Type B pancreatic cell (in vitro differentiated cells): ENCODE data around the gene SPRY1. TPM values are rescaled to one million over a fixed set of nuclear protein-coding genes. Genes with fewer than 3 reads are reported as not detected.
A peak's percentile ranks its signal among the peaks of the same experiment; 100 is the strongest.

Source experiments
- DNase-seq: peaks from one replicate; pipeline ENCODE4 v3.0.0; 2021; ENCODE audit warnings: mixed read lengths; ENCODE audit not compliant: unreplicated experiment; ENCODE audit errors: extremely low spot score
- H3K27ac Mint-ChIP-seq: 2 replicates; pipeline ENCODE4 v1.8.0; 2021; ENCODE audit warnings: mild to moderate bottlenecking, mixed read lengths
- H3K27me3 Mint-ChIP-seq: 2 replicates; pipeline ENCODE4 v1.8.0; 2021; ENCODE audit warnings: mixed read lengths
- H3K36me3 Mint-ChIP-seq: 2 replicates; pipeline ENCODE4 v1.8.0; 2021; ENCODE audit warnings: mixed read lengths
- H3K4me1 Mint-ChIP-seq: one replicate; pipeline ENCODE4 v1.8.0; 2021; ENCODE audit warnings: mixed read lengths; ENCODE audit not compliant: unreplicated experiment
- H3K4me3 Mint-ChIP-seq: 2 replicates; pipeline ENCODE4 v1.8.0; 2021; ENCODE audit warnings: mild to moderate bottlenecking, mixed read lengths
- H3K9me3 Mint-ChIP-seq: 2 replicates; pipeline ENCODE4 v1.8.0; 2021; ENCODE audit warnings: mixed read lengths
- total RNA-seq: library from RNA; stranded (reverse); gene quantifications from 2 replicates; pipeline ENCODE4 v1.2.1, GENCODE V29; 2021; ENCODE audit warnings: low replicate concordance
- TF ChIP-seq, protein P1 (sequence below): fragments of 200-600 bp; sonication (generic); conservative IDR thresholded peaks from 2 replicates; pipeline ENCODE4 v1.5.0; 2021; ENCODE audit warnings: antibody characterized with exemption, mild to moderate bottlenecking

SPRY1 gene
- total RNA-seq, 1 donor from 2014 or later, result 61.3 TPM

DNA sequence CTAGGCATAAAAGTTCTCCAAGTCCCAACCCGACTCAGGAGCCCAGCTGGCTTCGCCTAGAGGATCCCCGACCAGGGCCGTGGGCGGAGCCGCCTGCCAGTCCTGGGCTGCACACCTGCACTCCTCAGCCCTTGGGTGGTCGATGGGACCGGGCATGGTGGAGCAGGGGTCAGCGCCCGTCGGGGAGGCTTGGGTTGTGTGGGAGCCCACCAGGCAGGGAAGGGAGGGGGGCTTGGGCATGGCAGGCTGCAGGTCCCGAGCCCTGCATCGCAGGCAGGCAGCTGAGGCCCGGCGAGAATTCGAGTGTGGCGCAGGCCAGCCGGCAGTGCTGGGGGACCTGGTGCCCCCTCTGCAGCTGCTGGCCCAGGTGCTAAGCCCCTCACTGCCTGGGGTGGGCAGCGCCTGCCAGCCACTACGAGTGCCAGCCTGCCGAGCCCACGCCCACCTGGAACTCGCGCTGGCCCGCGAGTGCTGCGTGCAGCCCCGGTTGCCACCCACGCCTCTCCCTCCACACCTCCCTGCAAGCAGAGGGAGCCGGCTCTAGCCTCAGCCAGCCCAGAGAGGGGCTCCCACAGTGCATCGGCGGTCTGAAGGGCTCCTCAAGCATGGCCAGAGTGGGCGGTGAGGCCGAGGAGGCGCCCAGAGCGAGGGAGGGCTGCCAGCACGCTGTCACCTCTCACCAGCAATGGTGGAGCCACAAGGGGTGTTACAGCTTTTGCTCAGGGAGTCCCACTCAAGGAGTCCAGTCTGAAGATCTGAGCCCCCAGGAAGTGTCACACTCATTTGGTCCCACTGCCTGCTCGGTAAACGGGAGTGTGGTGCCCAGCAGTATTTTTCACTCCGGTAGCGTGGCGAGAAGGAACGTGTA lies 38.9 kb downstream of the SPRY1 start:
- H3K4me1 Mint-ChIP-seq, result no peaks in the 10 kb centered on the region
- no peak for DNase-seq
- peaks cover 4% of the 10 kb centered on the region for H3K36me3 Mint-ChIP-seq
- H3K27me3 Mint-ChIP-seq, result no peaks in the 10 kb centered on the region
- H3K27ac Mint-ChIP-seq, result no peak overlapping the region
- peaks cover 9% of the 10 kb centered on the region for H3K9me3 Mint-ChIP-seq
- TF ChIP-seq, protein P1, sequence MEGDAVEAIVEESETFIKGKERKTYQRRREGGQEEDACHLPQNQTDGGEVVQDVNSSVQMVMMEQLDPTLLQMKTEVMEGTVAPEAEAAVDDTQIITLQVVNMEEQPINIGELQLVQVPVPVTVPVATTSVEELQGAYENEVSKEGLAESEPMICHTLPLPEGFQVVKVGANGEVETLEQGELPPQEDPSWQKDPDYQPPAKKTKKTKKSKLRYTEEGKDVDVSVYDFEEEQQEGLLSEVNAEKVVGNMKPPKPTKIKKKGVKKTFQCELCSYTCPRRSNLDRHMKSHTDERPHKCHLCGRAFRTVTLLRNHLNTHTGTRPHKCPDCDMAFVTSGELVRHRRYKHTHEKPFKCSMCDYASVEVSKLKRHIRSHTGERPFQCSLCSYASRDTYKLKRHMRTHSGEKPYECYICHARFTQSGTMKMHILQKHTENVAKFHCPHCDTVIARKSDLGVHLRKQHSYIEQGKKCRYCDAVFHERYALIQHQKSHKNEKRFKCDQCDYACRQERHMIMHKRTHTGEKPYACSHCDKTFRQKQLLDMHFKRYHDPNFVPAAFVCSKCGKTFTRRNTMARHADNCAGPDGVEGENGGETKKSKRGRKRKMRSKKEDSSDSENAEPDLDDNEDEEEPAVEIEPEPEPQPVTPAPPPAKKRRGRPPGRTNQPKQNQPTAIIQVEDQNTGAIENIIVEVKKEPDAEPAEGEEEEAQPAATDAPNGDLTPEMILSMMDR, result no peak
- H3K4me3 Mint-ChIP-seq, result no peak overlapping the region

DNA sequence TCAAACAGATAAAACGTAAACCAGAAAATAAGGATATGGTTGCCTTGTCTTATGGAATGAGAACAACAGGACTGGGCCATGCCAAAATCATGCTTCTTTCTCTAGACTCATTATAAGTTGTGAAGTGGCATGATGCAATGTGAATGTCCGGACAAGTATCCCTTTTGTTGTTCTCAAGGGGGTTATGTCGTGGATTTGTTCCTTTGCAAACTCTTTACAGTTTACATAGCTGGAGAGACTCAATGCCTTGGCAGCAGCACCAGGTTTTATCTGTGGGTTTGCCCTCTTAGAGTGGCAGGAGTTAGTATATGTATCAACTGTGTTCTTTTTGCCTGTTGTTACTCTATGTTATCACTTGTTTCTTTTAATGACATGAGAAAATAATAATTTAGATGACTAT lies 41.4 kb downstream of the SPRY1 start:
- H3K4me1 Mint-ChIP-seq, result peaks cover 2% of the 10 kb centered on the region
- H3K27me3 Mint-ChIP-seq, result no peaks in the 10 kb centered on the region
- no peak overlapping the region for H3K27ac Mint-ChIP-seq
- no peak for DNase-seq
- no peaks in the 10 kb centered on the region for H3K9me3 Mint-ChIP-seq
- peaks cover 3% of the 10 kb centered on the region for H3K36me3 Mint-ChIP-seq
- TF ChIP-seq, protein P1, result no peak
- H3K4me3 Mint-ChIP-seq, result no peak overlapping the region

DNA sequence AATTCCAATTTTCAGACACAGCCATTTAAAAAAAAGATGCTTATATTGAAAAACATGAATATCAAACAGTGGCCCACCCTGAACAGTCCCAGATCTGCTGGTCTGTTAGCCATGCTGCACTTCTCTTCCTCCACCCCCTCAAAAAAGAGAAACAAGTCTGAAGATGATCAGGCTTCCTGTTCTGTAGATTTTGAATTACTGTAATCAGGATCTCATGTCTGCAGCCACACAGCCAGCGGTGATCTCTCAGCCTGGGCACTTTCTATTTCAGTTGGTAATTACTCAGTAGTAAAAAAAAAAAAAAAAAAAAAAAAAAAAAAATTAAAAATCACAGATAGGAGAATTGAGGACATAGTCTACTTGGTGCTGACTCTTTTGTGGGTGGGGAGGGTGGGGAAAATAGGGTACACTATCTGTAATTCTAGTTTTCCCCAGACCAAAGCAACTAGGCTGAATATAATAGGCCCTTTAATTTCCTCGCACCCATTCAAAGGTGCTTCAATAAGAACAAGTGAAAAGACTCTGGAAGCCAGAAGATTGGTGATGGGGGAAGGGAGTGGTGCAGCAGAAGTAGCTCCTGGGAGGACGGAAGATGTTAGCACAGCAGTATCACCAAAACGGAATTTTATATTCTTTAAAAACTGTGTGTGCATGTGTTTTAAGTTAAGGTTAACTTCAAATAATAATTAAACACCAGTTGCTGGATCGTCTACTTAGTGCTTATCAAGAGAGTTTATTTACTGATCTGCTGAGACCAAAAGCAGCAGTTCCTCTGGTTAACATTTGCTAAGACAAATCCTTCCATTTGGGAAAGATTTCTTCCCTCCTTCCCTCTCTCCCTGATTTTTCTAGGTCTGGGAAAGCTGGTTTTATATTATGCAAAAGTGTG lies 47.0 kb downstream of the SPRY1 start:
- no peak for DNase-seq
- Mint-ChIP-seq H3K4me3 (peak overlapping the region; percentile 77), H3K36me3 (no peaks in the 10 kb centered on the region), H3K4me1 (peaks cover 22% of the 10 kb centered on the region), H3K9me3 (no peaks in the 10 kb centered on the region), H3K27ac (peak overlapping the region; percentile 81), H3K27me3 (no peaks in the 10 kb centered on the region)
- TF ChIP-seq, protein P1, result no peak

DNA sequence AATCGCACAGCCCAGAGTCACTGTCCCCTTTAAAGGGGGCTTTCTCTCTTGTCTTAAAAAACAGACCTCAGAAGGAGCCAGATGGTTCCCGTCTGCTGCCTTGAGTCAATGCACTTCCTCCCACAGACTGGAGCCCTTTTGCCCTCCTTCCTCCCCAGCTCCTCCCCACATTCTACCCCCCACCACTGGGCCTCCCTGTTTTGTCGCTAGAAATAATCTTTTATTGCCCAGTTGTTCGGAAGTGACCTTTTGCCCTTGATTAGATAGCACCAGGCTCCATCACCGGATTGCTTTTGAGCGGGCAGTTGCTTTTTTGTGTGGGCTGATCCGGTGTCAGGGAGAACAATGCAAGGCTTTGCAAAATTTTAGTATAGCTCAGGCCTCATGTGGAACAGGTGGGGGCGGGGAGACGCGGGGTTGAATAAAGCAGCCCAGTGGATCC lies 47.7 kb downstream of the SPRY1 start:
- TF ChIP-seq, protein P1, result no peak
- H3K4me1 Mint-ChIP-seq, result peaks cover 25% of the 10 kb centered on the region
- no peaks in the 10 kb centered on the region for H3K9me3 Mint-ChIP-seq
- H3K4me3 Mint-ChIP-seq, result peak overlapping the region; percentile 77
- peak overlapping the region; percentile 81 for H3K27ac Mint-ChIP-seq
- no peak for DNase-seq
- no peaks in the 10 kb centered on the region for H3K27me3 Mint-ChIP-seq
- H3K36me3 Mint-ChIP-seq, result no peaks in the 10 kb centered on the region

DNA sequence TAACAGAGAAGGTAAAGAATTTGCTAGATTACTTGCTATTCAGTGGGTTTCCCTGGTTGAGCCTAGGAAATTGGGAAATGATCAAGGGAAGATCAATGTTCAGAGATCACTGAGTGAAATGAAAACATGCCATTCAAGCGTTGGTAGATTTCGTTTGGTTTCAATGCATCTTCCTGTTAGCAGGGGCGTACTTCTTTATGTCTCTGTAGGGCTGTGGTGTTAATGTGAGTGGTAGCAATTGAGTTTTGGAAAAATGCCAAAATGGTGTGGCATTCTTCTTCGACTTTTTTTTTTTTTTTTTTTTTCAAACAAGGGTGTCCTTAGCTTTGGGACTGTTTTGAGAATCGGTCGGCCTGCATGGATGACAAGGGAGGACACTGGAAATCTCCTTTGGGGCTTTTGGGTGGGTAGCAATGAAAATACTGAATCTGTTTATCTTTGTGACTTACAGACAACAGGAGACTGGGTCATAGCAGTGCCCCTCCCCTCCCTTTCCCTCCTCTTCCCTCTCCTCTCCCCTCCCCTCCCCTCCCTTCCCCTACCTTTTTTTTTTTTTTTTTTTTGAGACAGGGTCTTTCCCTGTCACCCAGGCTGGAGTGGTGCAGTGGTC lies 50.4 kb downstream of the SPRY1 start:
- H3K4me1 Mint-ChIP-seq, result peaks cover 27% of the 10 kb centered on the region
- H3K27ac Mint-ChIP-seq, result no peak overlapping the region
- H3K27me3 Mint-ChIP-seq, result no peaks in the 10 kb centered on the region
- no peaks in the 10 kb centered on the region for H3K9me3 Mint-ChIP-seq
- H3K4me3 Mint-ChIP-seq, result no peak overlapping the region
- no peak for DNase-seq
- TF ChIP-seq, protein P1, result no peak
- H3K36me3 Mint-ChIP-seq, result no peaks in the 10 kb centered on the region
